NCI-H1092 (cell line): Measurements from ENCODE around the gene PTPRZ1.

Experiments used
- DNase-seq: peaks from one replicate; lab custom pipeline; 2025; lab: John Stamatoyannopoulos, UW

Gene PTPRZ1

GRCh38 chr7:121872831-121873288 lies at the start of gene PTPRZ1:
PTPRZ1 (plus strand) TSS chr7:121873161; CDS start chr7:121873500, 339 bp downstream.
- DNase-seq: no peak

DNA sequence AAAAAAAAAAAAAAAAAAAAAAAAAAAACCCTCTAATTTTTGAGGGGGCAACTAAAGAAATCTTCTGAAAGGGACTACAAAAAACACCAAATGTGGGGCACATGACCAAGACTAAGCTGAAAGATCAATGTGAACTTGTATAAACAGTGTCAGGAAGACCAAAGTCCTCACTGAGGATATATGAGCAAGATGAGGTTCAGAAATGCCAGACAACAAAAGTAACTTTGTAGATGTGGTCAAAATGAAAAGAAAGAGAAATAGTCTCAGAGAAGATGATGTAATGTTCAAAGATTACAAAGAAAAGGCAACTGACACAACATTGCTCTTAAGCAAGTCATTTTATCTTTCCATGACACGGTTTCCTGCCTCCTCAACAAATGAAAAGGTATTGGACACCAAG lies 48.7 kb upstream of the PTPRZ1 start:
- DNase-seq: no peak

- no peak for DNase-seq
Observed at GRCh38 chr7:121831351-121831750, 41.6 kb upstream of the PTPRZ1 start.

DNA sequence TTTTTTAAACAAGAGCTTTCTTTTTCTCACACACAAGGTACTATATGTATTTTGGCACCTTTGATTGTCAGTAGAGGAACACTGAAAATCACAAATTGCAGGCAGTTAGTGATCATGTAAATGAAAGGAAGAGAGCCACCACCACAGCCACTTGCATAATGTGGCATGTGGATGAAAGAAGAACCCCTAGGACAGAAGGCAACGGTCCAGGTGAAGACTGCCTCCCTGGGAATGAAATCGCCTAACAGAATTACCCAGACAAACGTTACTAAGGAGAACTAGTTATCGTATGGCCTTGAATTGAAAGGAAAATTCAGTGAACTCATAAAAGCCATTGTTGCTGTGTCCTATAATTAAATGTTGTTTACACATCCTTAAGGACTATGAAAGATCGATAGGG lies 41.2 kb upstream of the PTPRZ1 start:
- peak; percentile 2 for DNase-seq

GRCh38 chr7:121832347-121832746 lies 40.6 kb upstream of the PTPRZ1 start:
- DNase-seq: no peak

GRCh38 chr7:121833991-121834390 lies 39.0 kb upstream of the PTPRZ1 start:
- DNase-seq: no peak

DNA sequence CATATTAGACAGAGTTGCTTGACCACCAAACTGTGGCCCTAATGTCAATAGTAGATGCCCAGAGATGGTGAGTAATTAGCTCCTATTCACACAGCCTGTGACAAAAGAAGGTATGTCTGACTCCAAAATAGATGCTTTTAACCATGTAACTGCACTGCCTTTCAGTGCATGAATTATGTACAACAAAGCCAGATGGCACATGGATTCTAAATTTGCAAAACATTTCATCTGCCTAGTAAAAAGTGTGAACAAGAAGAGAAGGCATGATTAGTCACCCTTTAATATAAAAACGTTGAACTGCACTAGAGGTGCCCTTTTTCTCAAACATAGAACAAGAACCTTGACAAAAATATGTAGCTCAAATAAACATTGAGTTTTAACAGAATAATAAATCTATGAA lies 35.5 kb upstream of the PTPRZ1 start:
- DNase-seq: no peak

DNA sequence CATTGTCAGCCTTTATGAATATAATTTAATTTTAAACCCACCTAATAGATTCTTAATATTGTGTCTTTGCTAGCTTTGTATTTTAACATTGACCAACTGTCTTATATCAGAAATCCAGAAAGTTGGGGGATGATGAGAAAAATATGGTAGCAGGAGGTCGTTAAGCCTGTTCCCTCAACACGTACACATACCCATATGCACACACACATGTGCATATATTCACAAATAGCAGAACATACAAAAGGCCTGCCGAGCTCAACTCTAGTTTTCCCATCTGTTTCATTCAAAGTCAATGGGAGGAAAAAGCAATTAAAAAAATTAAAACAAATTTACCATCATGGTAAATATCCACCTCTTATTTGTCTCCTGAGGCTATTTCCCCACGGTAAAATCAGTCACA lies 25.9 kb upstream of the PTPRZ1 start:
- no peak for DNase-seq

GRCh38 chr7:121853307-121853706 lies 19.7 kb upstream of the PTPRZ1 start:
- DNase-seq: no peak

- DNase-seq: no peak
Observed at GRCh38 chr7:121860953-121861352, 12.0 kb upstream of the PTPRZ1 start.

DNA sequence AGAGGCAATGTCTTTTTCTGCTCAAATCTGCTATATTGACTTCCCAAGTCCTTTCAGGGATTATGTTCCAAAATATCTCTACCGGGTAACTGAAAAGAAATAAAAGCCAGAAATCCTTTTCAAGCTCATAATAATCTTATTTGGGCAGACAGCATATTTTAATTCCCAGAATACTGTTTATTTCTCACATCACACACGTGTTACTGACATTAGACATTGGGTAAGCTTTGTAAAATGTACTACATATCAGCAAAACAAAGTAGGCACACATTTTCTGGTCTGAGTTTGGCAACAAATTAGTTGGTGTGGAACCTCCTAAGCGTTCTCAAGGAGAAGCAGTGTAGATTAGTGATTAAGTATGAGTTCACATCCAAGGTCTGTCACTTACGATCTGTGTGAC lies 10.4 kb upstream of the PTPRZ1 start:
- DNase-seq: no peak

GRCh38 chr7:121871188-121871587 lies 1.8 kb upstream of the PTPRZ1 start:
- DNase-seq: no peak

GRCh38 chr7:121873289-121874194 lies 581 bp downstream of the PTPRZ1 start:
- no peak for DNase-seq

- DNase-seq: no peak
Observed at GRCh38 chr7:121874298-121874697, 1.3 kb downstream of the PTPRZ1 start.

- DNase-seq: no peak
Observed at GRCh38 chr7:121875203-121875602, 2.2 kb downstream of the PTPRZ1 start.

DNA sequence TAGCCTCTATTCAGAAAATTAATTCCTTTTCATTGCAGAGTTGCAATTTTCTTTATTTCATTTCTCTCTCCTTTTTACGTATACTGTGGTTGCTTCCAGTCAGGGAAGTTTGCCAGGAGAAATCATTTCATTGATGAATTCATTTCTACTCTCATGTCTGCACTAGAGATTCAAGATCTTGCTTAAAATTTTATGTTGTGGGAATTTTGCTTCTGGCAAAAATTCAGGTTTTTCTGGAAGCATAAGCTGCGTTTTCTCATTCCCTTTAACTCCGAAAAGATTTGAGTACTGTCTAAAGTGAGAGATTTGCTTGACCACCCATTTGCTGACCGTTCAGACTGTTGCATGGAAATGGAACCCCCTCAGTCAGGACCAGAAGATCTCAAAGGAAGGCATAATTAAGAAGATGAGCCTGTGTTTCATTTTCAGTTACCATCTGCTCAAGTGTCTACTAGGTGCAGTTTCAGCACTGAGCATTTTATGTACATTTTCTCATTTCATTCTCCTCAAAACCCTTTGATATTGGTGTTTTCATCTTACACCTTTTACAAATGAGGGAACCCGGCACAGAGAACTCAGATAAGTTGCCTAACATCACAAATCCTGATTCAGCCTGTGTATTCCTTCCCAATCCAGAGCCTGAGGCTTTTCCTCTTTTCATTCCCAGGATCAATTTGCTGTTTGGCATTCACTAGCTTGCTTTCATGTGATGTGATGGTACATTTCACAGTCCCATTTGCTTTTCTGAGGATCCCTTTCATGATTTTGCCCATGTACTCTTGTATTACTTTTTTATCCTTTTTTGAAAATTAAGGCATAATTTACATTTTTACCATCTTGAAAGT lies 3.9 kb downstream of the PTPRZ1 start:
- DNase-seq: no peak

- no peak for DNase-seq
Observed at GRCh38 chr7:121878918-121879464, 6.0 kb downstream of the PTPRZ1 start.

- DNase-seq: no peak
Observed at GRCh38 chr7:121879544-121879943, 6.6 kb downstream of the PTPRZ1 start.

DNA sequence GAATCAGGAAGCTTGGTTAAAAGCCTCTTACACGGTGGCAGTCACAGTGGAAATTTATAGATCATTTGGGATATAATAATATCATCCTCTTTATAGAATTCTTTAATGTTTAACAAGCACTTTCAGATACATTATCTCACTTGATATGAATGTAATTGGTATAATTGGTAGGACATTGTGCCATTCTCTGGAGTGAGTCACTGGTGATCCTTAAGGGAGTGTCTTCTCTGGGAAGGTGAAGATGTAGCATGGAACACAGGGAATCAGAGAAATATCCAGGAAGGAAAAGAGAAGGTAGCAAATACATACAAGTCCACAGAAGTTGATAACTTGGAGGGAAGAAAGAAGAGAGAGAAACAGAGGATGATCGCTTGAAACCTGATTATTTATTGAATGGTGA lies 9.8 kb downstream of the PTPRZ1 start:
- DNase-seq: no peak

DNA sequence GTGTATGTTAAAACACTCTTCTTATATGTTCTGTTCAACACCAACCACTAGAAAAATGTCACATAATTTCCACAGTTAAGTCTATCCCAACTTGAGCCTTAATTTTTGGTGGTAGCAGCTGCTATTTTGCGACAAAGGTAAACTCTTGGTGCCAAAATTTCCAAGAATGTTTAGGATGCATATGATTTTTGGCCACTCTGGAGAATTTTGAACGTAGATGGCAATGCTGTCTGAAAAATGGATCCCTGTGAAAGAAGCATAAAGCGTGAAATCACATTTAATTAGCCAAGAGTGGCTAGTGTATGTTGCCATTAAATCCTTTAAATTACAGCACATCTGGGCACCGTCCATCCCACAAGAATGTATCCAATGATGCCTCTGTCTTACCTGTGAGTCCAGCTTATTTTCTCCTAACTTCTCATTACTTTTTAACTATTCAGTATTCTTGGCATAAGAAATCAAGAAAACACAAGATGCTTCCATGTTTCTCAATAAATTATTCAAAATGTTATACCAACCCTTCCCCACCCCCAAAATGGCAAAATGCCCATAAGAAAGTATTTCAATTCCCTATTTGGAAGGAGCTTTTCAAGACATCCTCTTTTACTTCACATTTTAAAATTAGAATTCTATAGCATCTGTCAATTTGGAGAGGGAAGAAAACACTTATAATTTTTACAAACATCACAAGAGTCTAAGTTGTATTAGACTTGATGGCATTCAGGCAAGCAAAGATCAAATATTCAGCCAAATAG lies 12.4 kb downstream of the PTPRZ1 start:
- DNase-seq: no peak

DNA sequence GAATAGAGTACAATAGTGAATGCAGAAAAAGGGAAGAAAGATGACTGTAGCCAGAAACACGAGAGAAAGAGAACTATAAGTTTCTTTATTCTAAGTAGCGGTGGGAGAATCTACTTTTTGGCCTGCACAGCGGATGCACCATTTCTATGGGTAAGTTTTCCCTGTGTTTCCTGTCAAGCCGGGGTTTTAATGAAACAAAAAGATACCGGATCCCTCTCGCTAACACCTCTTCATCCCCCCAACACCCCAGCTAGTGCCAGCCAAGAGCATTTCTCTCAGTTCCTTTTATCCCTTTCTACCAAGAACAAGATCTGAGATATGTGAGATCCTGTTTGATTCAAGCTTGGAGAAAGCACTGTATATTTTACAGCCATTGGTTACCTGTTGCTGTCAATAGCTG lies 14.7 kb downstream of the PTPRZ1 start:
- DNase-seq: no peak

DNA sequence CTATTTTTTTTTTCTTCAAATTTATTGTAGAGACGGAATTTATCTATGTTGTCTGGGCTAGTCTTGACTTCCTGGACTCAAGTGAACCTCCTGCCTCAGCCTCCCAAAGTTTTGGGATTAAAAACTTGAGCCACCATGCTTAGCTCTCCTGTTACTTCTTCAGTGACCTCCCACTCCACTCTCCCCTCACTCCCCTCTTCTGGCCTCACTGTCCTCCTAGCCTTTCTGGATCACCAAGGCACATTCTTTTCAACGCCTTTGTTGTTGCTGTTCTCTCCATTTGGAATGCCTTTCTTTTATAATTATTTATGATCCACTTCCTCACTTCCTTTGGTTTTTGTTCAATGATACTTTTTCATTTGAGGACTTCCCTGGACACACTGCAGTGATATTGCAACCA lies 17.9 kb downstream of the PTPRZ1 start:
- no peak for DNase-seq
